BJ (cell line): ENCODE results near the gene ZNF157. TPM values are rescaled to one million over a fixed set of nuclear protein-coding genes. Genes with fewer than 3 reads are reported as not detected.
A peak's percentile ranks its signal among the peaks of the same experiment; 100 is the strongest.
"Not testable (repeated sequence)": the region's sequence is repeated elsewhere in the genome, so short reads cannot be mapped to it uniquely, and the experiment has no call there.

ENCODE experiments used
- CTCF ChIA-PET: fragments of 350-600 bp; formaldehyde crosslinking; extraction: SDS; loops from one replicate; lab custom pipeline; 2021; ENCODE audit warnings: antibody characterized with exemption, inconsistent platforms; lab: Yijun Ruan, JAX
- POLR2A ChIA-PET: fragments of 300-600 bp; sonication (Branson Sonifier 250); formaldehyde crosslinking; extraction: SDS; loops from one replicate; lab custom pipeline; 2021; ENCODE audit warnings: antibody characterized with exemption; lab: Charles Lee
- DNase-seq: peaks from one replicate; pipeline ENCODE4 v3.0.0-alpha.2; 2011; ENCODE audit warnings: low read depth
- H3K27me3 ChIP-seq: 2 replicates; pipeline ENCODE4 v1.6.0; 2011; ENCODE audit warnings: low read length; ENCODE audit not compliant: control insufficient read depth, insufficient read depth
- H3K36me3 ChIP-seq: 2 replicates; pipeline ENCODE4 v1.5.1; 2011; ENCODE audit warnings: low read length; ENCODE audit not compliant: control insufficient read depth, insufficient read depth
- H3K4me3 ChIP-seq: 2 replicates; pipeline ENCODE4 v1.5.1; 2011; ENCODE audit warnings: low read depth, mild to moderate bottlenecking, control low read depth, low read length
- polyA plus RNA-seq: library from polyadenylated mRNA; depleted of rRNA; stranded (reverse); fragments of >200 nt; gene quantifications from 2 replicates; pipeline ENCODE4 v1.2.3, GENCODE V29; 2011
- TF ChIP-seq, protein P1 (sequence below): IDR thresholded peaks from 2 replicates; pipeline ENCODE4 v1.5.1; 2011; ENCODE audit warnings: low read depth, mild to moderate bottlenecking, control low read depth, inconsistent platforms, low read length, moderate library complexity; ENCODE audit not compliant: insufficient read depth

ZNF157 gene
- polyA plus RNA-seq, 1 experiment, result not detected

DNA sequence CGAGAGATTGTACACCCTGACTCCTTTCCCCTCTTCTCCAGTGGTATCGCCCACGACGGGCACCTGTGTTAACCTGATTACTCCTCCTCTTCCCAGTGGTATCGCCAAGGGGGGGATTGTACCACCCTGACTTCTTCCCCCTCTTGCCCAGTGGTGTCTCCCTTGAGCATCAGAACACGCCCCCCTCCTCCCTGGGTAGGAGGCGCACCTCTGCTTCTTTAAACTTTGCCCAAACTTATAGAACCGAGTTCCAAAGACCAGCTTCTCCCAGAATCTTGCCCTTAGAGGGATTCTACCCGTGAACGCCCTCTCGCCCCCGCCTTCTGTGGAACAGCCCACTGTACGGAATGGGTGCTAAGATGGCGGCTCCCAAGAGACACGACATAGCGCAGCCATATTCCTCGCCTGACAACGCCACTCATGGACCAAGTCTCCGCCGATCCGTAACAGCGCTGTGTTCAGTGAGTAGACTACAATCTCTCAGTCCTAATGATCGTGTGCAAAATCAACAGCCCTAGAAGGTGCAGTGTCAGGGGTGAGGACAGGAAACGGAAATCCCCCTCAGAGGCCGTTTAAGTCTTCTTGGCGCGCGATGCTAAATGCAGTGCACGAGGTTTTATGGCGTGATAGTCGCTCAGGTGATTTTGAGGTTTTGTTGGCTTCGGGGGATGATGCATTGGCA is 4.2 kb upstream of the ZNF157 start:
- ChIA-PET CTCF (no interaction called here), POLR2A (no interaction called here)
- Histone ChIP-seq H3K4me3 (peak overlapping the region; percentile 41), H3K36me3 (no peaks in the 10 kb centered on the region), H3K27me3 (no peaks in the 10 kb centered on the region)
- TF ChIP-seq, protein P1, sequence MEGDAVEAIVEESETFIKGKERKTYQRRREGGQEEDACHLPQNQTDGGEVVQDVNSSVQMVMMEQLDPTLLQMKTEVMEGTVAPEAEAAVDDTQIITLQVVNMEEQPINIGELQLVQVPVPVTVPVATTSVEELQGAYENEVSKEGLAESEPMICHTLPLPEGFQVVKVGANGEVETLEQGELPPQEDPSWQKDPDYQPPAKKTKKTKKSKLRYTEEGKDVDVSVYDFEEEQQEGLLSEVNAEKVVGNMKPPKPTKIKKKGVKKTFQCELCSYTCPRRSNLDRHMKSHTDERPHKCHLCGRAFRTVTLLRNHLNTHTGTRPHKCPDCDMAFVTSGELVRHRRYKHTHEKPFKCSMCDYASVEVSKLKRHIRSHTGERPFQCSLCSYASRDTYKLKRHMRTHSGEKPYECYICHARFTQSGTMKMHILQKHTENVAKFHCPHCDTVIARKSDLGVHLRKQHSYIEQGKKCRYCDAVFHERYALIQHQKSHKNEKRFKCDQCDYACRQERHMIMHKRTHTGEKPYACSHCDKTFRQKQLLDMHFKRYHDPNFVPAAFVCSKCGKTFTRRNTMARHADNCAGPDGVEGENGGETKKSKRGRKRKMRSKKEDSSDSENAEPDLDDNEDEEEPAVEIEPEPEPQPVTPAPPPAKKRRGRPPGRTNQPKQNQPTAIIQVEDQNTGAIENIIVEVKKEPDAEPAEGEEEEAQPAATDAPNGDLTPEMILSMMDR, result no peak
- no peak for DNase-seq

DNA sequence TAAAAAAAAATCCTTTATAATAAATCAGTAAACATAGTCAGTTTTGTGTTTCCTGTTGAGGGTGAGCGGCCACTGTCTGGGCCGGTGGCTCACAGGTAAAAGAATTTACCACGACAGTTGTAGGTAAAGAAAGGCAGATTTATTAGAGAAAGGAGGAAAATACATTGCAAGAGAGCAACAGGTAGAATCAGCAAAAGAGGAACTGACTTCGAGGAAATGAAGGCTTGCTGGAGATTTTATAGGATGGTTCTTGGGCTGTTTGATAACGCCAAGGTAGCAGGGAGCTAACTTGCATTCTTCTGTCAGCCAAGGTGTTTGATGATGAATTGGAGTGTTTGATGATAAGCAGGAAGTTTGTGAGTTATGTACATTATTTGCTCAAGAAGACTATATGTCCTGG is 2.8 kb downstream of the ZNF157 start:
- POLR2A ChIA-PET, result no interaction called here
- H3K4me3 ChIP-seq, result no peak overlapping the region
- TF ChIP-seq, protein P1, result no peak
- CTCF ChIA-PET, result interaction anchor here (1.2 kb wide), 1 partner anchor 12 kb away, joined by 4 read pairs; no protein-coding TSS in a partner anchor
- DNase-seq, result no peak
- no peaks in the 10 kb centered on the region for H3K27me3 ChIP-seq
- H3K36me3 ChIP-seq, result no peaks in the 10 kb centered on the region

DNA sequence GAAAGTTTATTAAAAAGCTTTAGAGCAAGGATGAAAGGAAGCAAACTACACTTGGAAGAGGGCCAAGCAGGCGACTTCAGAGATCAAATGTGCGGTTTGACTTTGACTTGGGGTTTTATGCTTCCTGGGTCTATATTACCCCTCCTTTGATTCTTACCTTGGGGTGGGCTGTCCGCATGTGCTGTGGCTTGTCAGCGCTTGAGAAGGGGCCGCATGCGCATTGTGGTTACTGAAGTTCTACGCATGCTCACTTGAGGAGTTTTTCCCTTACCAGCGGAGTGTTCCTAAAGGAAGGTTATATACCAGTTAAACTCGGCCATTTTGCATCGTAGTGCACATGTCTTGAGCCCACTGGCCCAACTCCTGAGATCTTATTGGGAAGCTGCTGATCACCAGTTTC is 9.9 kb downstream of the ZNF157 start:
- Histone ChIP-seq H3K27me3 (no peaks in the 10 kb centered on the region), H3K4me3 (no peak overlapping the region), H3K36me3 (no peaks in the 10 kb centered on the region)
- POLR2A ChIA-PET, result no interaction called here
- TF ChIP-seq, protein P1, result no peak
- CTCF ChIA-PET, result no interaction called here
- no peak for DNase-seq

DNA sequence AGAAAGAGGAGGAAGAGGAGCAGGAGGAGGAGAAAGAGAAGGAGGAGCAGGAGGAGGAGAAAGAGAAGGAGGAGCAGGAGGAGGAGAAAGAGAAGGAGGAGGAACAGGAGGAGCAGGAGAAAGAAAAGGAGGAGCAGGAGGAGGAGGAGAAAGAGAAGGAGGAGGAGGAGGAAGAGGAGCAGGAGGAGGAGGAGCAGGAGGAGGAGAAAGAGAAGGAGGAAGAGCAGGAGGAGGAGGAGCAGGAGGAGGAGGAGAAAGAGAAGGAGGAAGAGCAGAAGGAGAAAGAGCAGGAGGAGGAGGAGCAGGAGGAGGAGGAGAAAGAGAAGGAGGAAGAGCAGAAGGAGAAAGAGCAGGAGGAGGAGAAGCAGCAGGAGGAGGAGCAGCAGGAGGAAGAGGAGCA is 10.5 kb downstream of the ZNF157 start:
- H3K27me3 ChIP-seq, POLR2A ChIA-PET, H3K4me3 ChIP-seq, H3K36me3 ChIP-seq, DNase-seq, CTCF ChIA-PET: not testable (repeated sequence)

DNA sequence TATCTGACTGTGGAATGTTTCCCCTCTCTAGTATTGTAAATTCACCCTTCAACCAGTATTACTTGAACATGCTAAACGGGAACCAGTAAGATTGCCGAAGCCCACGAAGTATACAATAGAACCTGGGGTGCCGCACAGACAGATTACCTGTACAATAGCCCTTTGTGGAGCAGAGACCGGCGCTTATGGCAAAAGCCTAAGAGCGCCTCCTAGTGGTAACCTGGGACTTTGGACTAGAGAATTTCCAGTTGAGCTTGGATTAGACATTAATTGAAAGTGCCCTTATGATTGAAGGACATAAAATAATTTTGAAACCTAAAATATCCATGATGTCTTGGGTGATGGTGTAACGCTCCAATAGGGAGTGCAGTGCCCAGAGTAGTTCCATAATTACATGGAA is 14.1 kb downstream of the ZNF157 start:
- CTCF ChIA-PET, result interaction anchor here (0.6 to 2.9 kb wide), 16 partner anchors 9 to 199 kb away, joined by 3 to 26 read pairs (median 4); partner anchors contain the start of gene CDK16
- no peak overlapping the region for H3K4me3 ChIP-seq
- DNase-seq, result no peak
- POLR2A ChIA-PET, result no interaction called here
- TF ChIP-seq, protein P1, result peak; percentile 80
- no peaks in the 10 kb centered on the region for H3K36me3 ChIP-seq
- H3K27me3 ChIP-seq, result no peaks in the 10 kb centered on the region

DNA sequence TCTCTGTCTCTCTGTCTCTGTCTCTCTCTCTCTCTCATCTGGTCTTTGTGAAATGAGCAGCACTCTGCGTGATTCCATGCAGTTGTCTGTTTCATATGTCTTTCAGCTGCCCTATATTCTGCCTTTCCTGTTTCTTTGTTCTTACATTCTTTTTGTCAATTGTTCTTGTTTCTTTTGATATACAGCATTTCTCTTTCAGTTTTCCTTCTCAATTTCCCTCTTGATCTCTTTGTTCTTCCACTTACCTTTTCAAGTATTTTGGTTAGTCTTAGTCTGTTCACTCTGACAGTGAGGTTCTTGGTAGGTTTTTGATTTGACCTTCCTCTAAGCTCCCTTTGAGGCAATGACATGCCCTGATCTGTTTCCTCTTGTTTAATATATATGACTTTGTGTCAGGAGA is 20.4 kb downstream of the ZNF157 start:
- TF ChIP-seq, protein P1, result no peak
- Histone ChIP-seq H3K4me3 (no peak overlapping the region), H3K27me3 (no peaks in the 10 kb centered on the region), H3K36me3 (no peaks in the 10 kb centered on the region)
- ChIA-PET CTCF (no interaction called here), POLR2A (no interaction called here)
- no peak for DNase-seq
